Ramos (cell line): ENCODE measurements around the gene HAPSTR1.

Experiments
- in situ Hi-C: fragments of 300-500 bp; cut with MboI; formaldehyde crosslinking; loops from one replicate; pipeline ENCODE4 v1.14.3; 2022; ENCODE audit warnings: low sequenced_read_pairs; ENCODE audit not compliant: unreplicated experiment

Gene HAPSTR1

GRCh38 chr16:9114842-9115241 lies 23.4 kb downstream of the HAPSTR1 start:
- in situ Hi-C loops: no loop called here

DNA sequence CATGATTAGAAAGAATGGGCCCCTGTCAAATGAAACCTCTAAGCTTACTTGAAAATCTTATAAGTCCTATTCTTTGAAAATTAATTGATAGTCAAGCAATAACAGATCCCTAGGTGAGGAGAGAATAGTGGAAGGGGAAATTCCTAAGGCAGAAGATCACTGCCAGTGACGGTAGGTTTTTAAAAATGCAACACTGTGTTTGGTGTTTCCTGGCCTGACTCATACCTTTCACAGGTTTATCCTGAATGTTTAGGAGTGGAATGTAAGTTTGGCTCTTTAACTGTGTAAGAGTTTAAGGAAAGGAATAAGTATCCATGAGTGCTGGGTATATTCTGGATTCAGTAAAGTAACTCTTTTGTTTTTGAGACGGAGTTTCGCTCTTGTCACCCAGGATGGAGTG lies 23.8 kb downstream of the HAPSTR1 start:
- in situ Hi-C loops: no loop called here

DNA sequence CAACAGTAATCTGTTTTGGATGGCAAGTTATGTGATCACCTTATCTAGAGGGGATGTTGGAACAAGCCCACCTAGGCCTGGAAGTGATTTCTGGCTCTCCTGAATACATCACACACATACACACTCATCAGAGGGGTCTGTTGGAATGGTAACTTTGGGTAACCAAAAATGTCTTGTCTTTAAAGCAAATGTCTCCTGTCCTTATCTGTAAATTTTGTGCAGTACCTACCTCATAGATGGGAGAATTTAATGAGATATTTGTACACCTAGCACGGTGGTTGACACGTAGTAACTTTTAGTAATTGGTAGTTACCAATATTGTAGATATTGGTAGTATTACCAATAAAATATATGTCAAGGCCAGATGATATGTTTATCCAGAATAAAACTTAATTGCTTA lies 24.7 kb downstream of the HAPSTR1 start:
- in situ Hi-C loops: no loop called here

- in situ Hi-C loops: no loop called here
Measured at GRCh38 chr16:9118170-9118569, 26.7 kb downstream of the HAPSTR1 start.

DNA sequence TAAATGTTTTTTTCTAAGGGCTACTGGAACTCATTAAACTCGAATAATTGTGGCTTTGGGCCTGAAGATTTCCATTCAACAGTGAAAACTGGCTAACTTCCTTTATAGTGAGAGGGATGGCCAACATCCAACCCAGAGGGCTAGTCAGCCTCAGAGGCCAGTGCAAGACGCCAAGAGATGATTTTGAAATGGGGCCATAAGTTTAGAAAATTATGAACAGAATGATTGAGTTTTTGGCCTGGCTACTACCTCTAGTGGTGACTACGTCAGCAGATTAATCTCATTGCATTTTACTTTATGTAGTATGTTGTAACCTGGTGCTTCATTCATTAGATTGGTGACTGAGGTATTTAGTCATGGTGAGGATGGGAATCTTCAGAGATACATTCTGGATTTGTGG lies 28.4 kb downstream of the HAPSTR1 start:
- in situ Hi-C loops: no loop called here

DNA sequence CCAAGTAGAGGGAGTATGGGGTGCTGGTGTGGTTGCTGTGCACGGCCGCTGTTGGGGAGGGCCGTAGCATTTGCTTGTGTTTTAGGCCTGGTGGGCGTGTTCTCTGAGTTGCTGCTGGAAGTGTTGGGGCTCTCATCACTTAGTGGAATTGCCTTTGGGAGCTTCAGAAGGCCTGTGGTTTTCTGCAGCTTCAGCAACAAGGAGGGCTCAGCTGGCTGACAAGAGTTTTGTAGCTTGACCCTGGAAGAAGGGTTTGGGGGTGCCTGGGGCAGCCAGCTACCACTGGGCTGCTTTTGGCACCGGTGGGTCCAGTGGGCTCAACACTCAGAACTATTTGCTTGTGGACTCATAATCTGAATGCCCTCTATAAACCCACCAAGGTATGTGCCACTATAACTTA lies 30.9 kb downstream of the HAPSTR1 start:
- in situ Hi-C loops: no loop called here

GRCh38 chr16:9122969-9123368 lies 31.5 kb downstream of the HAPSTR1 start:
- in situ Hi-C loops: no loop called here

GRCh38 chr16:9123401-9123800 lies 32.0 kb downstream of the HAPSTR1 start:
- in situ Hi-C loops: no loop called here

DNA sequence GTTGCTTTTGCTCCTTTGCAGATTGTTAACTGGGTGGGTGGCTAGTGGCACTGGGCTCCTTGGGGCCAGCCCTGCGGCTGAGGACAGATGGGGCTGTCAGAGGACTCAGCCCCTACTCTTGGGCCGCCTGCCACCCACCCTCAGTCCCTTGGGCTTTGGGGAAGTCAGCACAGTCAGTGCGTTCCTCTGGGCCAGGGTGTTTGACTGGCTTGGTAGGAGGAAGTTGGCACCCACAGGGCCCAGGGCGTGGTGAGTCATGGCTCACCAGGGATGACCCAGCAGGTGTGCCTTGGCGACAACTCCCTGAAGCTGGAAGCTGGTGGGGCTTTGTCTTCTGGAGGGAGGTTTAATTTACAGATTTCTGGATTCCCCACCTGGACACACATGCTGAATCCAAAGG lies 32.4 kb downstream of the HAPSTR1 start:
- in situ Hi-C loops: no loop called here

- in situ Hi-C loops: no loop called here
Measured at GRCh38 chr16:9124444-9124843, 33.0 kb downstream of the HAPSTR1 start.

DNA sequence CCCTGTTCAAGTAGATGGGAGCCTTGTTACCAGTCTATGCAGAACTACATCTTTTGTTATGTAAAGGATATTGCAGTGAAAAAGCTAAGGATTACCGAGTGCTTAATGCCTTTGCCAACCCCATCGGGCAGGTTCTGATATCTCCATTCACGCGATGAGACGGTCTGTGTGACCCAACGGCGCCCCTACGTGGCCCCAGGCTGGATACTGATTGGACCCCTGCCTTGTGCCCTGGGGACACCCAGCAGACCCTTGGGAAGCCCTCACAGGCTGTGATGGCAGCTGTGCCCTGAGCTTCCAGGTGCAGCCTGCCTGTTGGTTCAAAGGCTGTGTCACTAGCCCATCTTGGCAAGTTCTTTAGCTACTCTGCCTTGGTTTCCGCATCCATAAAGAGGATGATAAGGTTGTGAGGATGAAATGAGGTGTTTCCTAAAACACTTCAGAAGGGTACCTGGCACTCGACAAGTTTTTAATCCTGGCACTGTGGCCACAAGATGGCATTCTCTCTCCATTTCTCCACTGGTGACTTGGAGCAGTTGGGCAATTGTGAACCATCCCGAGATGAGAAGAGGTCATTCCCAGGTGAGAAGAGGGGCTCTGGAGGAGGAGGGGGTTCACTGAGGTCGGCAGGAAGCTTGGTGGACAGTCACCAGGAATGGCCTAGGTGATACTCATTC lies 33.6 kb downstream of the HAPSTR1 start:
- in situ Hi-C loops: loop anchor here (25.0 kb wide), 2 partner anchors 463 to 563 kb away; partner anchors contain the start of gene ABAT

DNA sequence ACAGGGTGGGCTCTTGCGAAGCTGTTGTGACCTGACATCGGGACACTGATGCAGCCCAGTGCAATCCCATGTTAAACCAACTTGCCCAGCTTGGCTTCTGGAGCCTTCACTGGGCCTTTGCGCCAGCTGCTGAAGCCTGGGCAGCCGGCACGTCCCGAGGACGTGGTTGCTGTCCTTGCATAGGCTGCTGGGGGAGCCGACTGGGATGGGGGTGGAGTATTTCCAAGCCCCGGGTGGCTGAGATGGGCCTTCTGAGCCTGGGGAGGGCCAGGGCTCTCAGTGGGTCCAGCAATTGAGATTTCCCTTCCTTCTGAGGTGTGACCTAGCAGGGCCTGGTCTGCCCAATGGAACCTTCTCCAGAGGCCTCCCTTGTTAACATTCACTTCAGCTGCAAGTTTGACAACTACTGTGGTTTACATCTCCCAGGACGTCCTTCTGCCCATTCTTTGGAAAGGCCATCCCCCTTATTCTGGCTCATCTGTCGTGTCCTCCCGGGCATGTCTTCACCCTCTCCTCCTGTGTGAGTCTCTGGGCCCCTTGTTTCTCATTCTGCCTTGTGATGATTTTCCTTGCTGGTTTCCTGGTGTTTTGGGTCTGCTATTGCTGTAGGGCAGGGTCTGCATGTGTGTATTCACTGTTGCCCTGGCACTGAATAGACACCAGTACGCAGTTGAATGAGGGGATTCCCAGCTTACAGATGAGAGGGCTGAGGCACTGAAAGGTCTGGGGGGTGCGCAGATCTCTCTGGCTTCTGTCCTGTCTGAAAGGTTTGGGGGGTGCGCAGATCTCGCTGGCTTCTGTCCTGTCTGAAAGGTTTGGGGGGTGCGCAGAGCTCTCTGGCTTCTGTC lies 34.4 kb downstream of the HAPSTR1 start:
- in situ Hi-C loops: loop anchor here (25.0 kb wide), 2 partner anchors 464 to 564 kb away; partner anchors contain the start of gene ABAT

GRCh38 chr16:9126609-9127008 lies 35.2 kb downstream of the HAPSTR1 start:
- in situ Hi-C loops: loop anchor here (25.0 kb wide), 2 partner anchors 464 to 564 kb away; partner anchors contain the start of gene ABAT

- in situ Hi-C loops: loop anchor here (25.0 kb wide), 2 partner anchors 466 to 566 kb away; partner anchors contain the start of gene ABAT
Measured at GRCh38 chr16:9128346-9129342, 37.2 kb downstream of the HAPSTR1 start.

DNA sequence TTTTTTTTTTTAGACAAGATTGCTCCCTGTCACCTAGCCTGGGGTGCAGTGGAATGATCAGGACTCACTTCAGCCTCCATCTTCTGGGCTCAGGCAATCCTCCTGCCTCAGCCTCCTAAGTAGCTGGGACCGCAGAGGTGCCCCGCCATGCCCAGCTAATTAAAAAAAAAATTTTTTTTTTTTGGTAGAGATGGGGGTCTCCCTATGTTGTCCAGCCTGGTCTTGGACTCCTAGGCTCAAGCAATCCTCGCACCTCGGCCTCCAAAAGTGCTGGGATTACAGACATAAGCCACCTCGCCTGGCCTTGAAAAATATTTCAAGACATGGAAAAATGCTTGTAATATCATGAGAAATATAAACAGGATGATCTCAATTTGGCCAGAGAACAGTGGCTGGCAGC lies 42.9 kb downstream of the HAPSTR1 start:
- in situ Hi-C loops: loop anchor here (25.0 kb wide), 2 partner anchors 472 to 572 kb away; partner anchors contain the start of gene ABAT

DNA sequence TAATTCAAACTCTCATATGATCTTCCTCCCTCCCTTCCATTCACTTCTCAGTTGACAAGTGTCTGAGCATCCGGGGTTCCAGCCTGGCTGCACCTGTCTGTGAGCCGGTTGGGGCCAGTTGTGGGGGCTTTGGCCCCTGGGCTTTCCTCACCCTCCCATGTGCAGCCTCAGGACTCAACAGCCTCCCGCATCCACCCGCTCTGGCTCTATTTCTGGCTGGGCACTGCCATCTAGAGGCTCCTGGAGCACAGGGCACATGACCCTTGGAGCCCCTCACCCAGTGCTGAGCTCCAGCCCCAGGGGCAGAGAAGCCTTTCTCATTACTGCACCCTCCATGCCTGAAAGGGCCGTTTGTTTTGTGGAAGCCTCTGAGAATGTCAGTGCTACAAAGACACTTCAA lies 43.3 kb downstream of the HAPSTR1 start:
- in situ Hi-C loops: loop anchor here (25.0 kb wide), 2 partner anchors 472 to 572 kb away; partner anchors contain the start of gene ABAT

DNA sequence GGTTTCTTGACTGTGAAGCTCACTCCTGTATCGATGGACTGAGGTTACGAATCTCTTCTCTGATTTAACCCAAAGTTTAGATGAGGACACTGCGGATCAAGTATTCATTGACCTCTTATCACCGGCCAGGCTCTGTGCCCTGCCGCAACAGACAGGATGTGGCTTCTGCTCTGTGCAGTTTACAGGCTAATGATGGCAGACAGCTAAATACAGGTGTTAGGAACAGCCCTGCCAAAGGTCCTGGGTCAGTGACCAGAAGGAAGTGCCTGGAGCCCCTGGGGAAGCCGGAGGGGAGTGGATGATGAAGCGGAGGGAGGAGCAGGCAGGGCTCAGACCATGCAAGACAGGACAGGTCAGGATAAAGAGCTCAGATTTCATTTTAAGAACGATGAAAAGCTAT lies 44.4 kb downstream of the HAPSTR1 start:
- in situ Hi-C loops: loop anchor here (25.0 kb wide), 2 partner anchors 473 to 573 kb away; partner anchors contain the start of gene ABAT

GRCh38 chr16:9136596-9136995 lies 45.2 kb downstream of the HAPSTR1 start:
- in situ Hi-C loops: loop anchor here (25.0 kb wide), 2 partner anchors 474 to 574 kb away; partner anchors contain the start of gene ABAT

DNA sequence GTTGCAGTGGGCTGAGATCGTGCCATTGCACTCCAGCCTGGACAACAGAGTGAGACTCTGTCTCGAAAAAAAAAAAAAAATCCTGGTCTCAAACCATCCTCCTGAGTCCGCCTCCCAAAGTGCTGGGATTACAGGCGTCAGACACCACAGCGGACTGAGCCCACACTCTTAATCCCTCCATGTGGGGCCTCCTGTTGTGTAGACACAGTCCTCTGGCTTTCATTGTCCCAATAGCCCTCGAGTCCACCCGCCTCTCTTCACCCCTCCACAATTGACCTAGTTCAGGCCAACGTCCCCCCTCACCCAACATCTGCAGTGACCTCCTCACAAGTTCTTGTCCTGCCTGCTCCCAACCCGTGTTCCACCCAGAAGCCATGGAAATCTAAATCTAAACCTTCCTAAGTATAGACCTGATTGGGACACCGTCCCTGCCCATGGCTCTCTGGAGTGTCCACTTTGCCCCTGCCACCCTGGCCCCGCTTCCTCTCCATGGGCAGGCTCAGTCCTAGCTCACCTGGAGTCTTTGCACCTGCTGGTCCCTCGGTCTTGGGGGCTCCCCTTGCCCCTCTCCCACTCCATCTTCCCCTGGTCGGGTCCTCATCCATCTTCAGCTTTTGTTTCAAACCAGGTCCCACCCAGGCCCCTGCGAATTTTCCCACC lies 46.7 kb downstream of the HAPSTR1 start:
- in situ Hi-C loops: loop anchor here (25.0 kb wide), 2 partner anchors 476 to 576 kb away; partner anchors contain the start of gene ABAT
